ENCODE results near the gene NOC4L.
A peak's percentile ranks its signal among the peaks of the same experiment; 100 is the strongest.
"Not testable (repeated sequence)": the region's sequence is repeated elsewhere in the genome, so short reads cannot be mapped to it uniquely, and the experiment has no call there.

The NOC4L gene

GRCh38 chr12:132186208-132186856 lies 42.1 kb downstream of the NOC4L start:
- DNase-seq, result no peak

GRCh38 chr12:132186857-132187620 lies 42.8 kb downstream of the NOC4L start:
- peak in 1 of 2 donors; percentile 31 for DNase-seq

DNA sequence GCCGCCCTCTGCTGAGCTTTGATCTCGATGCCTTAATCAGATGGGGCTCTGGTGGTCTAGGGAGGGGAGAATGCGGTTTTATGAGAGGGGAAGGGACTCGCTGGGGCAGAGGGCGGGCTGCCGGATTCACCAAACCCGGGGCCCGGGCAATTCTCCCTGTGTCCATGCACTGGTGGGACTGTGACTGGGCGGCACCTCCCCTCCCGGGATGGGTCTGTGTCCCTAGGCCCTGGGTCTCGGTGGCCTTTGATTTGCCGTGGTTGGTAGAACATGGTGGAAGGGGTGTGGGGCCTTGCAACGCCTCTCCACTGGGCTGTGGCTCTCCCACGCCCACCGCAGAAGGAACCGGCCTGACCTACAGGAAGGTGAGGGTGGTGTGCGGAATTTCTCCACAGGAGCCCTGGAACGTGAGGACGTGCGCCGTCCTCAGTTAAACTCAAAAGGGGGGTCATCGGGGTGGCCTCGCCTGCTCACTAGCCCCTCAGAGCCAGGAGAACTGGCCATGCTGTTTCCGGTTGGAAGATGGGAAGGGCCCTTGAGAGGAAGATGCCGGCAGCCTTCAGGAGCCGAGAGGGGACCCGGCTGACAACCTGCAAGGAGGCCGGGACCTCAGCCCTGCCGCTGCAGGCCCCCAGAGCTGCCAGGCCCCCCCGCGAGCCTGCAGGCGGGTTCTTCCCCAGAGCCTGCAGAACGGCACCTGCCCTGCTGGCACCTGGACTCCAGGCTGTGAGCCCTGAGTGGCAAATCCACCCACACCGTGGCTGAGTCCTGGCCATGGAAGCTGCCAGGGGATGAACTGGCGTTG lies 43.6 kb downstream of the NOC4L start:
- no peak for DNase-seq

GRCh38 chr12:132188451-132188901 lies 44.2 kb downstream of the NOC4L start:
- DNase-seq, result no peak

- DNase-seq, result no peak
These were observed 44.7 kb downstream of the NOC4L start for GRCh38 chr12:132188916-132189325.

GRCh38 chr12:132189378-132190011 lies 45.2 kb downstream of the NOC4L start:
- DNase-seq, result peak; percentile 95 to 96

- DNase-seq, result no peak
These were observed 45.9 kb downstream of the NOC4L start for GRCh38 chr12:132190012-132190755.

GRCh38 chr12:132190834-132191500 lies 46.7 kb downstream of the NOC4L start:
- DNase-seq, result no peak

- DNase-seq, result no peak
These were observed 47.7 kb downstream of the NOC4L start for GRCh38 chr12:132191715-132192553.

GRCh38 chr12:132194056-132194455 lies 49.8 kb downstream of the NOC4L start:
- DNase-seq, result no peak

DNA sequence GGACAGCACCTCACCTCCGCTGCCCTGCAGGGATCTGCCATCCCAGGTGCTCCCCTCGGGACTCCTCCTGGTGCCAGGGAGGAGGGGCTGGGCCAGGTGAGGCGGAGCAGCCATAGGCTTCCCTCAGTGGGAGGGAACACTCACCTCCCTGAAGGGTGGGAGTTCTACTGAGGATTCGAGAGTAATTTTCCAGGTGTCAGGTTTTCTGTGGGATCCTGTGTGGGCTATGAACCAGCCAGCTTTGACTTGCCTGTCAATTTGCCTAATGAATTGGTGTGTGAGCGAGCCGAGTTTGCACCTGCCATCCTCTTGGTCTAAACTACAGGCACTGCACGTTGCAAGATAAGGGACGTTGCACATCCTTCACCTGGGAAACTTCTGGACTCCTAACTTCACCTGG lies 50.3 kb downstream of the NOC4L start:
- DNase-seq, result no peak

DNA sequence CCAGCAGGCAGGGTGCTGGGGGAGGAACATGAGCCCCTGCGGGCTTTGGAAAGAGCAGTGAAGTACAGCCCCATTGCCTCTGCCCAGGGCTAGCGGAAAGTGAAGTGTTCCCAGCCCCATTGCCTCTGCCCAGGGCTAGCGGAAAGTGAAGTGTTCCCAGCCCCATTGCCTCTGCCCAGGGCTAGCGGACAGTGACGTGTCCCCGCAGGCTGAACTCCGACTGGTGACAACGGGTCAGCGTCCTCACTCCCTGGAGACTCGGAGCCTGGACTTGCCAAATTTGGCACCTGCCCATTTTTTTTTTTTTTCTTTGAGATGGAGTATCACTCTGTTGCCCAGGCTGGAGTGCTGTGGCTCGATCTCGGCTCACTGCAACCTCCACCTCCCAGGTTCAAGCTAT lies 51.0 kb downstream of the NOC4L start:
- DNase-seq, result not testable (repeated sequence)

GRCh38 chr12:132196038-132196872 lies 52.0 kb downstream of the NOC4L start:
- no peak for DNase-seq

GRCh38 chr12:132196873-132197390 lies 52.7 kb downstream of the NOC4L start:
- no peak for DNase-seq

- no peak for DNase-seq
These were observed 53.5 kb downstream of the NOC4L start for GRCh38 chr12:132197581-132198354.

- no peak for DNase-seq
These were observed 54.8 kb downstream of the NOC4L start for GRCh38 chr12:132199101-132199500.

GRCh38 chr12:132199526-132200319 lies 55.5 kb downstream of the NOC4L start:
- no peak for DNase-seq

DNA sequence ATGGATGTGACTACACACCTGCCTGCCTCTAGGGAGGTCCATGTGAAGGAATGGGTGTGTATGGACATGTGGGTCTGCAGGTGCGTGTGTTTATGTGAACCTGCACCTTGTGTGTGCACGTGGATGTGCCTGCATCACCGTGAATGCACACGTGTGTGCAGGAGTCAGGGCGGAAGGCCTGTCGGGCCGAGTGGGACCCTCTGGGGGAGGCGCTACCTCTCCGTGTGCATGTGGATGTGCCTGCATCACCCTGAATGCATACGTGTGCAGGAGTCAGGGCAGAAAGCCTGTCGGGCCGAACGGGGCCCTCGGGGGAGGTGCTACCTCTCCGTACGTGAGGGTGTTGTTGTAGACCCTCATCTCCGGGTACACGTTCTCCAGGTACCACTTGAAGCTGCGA lies 56.5 kb downstream of the NOC4L start:
- DNase-seq, result no peak

All from CD4-positive, alpha-beta T cell treated with Interleukin-1 beta for 1 hour (primary cell).